Mesendoderm (in vitro differentiated cells): Measurements from ENCODE around the gene KDM5C. TPM values are rescaled to one million over a fixed set of nuclear protein-coding genes. Genes with fewer than 3 reads are reported as not detected.
A peak's percentile ranks its signal among the peaks of the same experiment; 100 is the strongest.

ENCODE experiments used
- DNase-seq: peaks from one replicate; pipeline ENCODE4 v3.0.0; 2013
- H2AK5ac ChIP-seq: 2 replicates; pipeline ENCODE4 v1.6.1; 2013; ENCODE audit warnings: low read length, inconsistent platforms
- H2BK120ac ChIP-seq: 2 replicates; pipeline ENCODE4 v1.6.1; 2013; ENCODE audit warnings: low read depth, mild to moderate bottlenecking, low read length, moderate library complexity, mixed read lengths
- H2BK15ac ChIP-seq: replicated peaks from 2 replicates; pipeline ENCODE4 v1.6.1; 2013; ENCODE audit warnings: low read depth, mild to moderate bottlenecking, moderate library complexity
- H2BK5ac ChIP-seq: 2 replicates; pipeline ENCODE4 v1.6.1; 2013; ENCODE audit warnings: low read length, inconsistent platforms
- H3K18ac ChIP-seq: 2 replicates; pipeline ENCODE4 v1.6.1; 2013; ENCODE audit warnings: mild to moderate bottlenecking, low read length, mixed read lengths
- H3K23ac ChIP-seq: one replicate; pipeline ENCODE4 v1.6.1; 2013; ENCODE audit warnings: low read length
- H3K27ac ChIP-seq: 2 replicates; pipeline ENCODE4 v1.5.1; 2013; ENCODE audit warnings: low read depth, mild to moderate bottlenecking, inconsistent platforms, low read length, moderate library complexity
- H3K27me3 ChIP-seq: 2 replicates; pipeline ENCODE4 v1.6.1; 2013; ENCODE audit warnings: low read length, control low read depth, mild to moderate bottlenecking, inconsistent platforms; ENCODE audit not compliant: insufficient read depth, poor library complexity
- H3K36me3 ChIP-seq: 2 replicates; pipeline ENCODE4 v1.6.1; 2013; ENCODE audit warnings: low read length, inconsistent platforms; ENCODE audit not compliant: control insufficient read depth, insufficient read depth
- H3K4ac ChIP-seq: one replicate; pipeline ENCODE4 v1.6.1; 2013; ENCODE audit warnings: low read depth, mild to moderate bottlenecking, low read length, moderate library complexity
- H3K4me1 ChIP-seq: 2 replicates; pipeline ENCODE4 v1.6.1; 2013; ENCODE audit warnings: low read depth, low read length, inconsistent platforms; ENCODE audit not compliant: control insufficient read depth
- H3K4me2 ChIP-seq: 2 replicates; pipeline ENCODE4 v1.6.1; 2013; ENCODE audit warnings: low read length
- H3K4me3 ChIP-seq: 2 replicates; pipeline ENCODE4 v1.5.1; 2013; ENCODE audit warnings: mild to moderate bottlenecking, low read length
- H3K56ac ChIP-seq: one replicate; pipeline ENCODE4 v1.6.1; 2013; ENCODE audit warnings: low read length
- H3K79me1 ChIP-seq: 2 replicates; pipeline ENCODE4 v1.6.1; 2013; ENCODE audit warnings: low read length, inconsistent platforms
- H3K79me2 ChIP-seq: 2 replicates; pipeline ENCODE4 v1.6.1; 2013; ENCODE audit warnings: mild to moderate bottlenecking, low read length; ENCODE audit not compliant: control insufficient read depth, insufficient read depth
- H3K9ac ChIP-seq: 2 replicates; pipeline ENCODE4 v1.6.1; 2013; ENCODE audit warnings: low read length, inconsistent platforms
- H4K5ac ChIP-seq: one replicate; pipeline ENCODE4 v1.6.1; 2013; ENCODE audit warnings: low read length
- H4K8ac ChIP-seq: one replicate; pipeline ENCODE4 v1.6.1; 2013; ENCODE audit warnings: low read depth, mild to moderate bottlenecking, control low read depth, low read length, moderate library complexity
- WGBS: extraction: QIAGEN DNeasy Blood & Tissue Kit; methylation state at CpG from one replicate; pipeline ENCODE4 v1.1.7; 2013; ENCODE audit warnings: low lambda C conversion rate, missing lambda C conversion rate; ENCODE audit not compliant: insufficient coverage; ENCODE audit errors: extremely low coverage; 5-methylcytosine and 5-hydroxymethylcytosine counted together
- polyA plus RNA-seq, 2 experiments: library from polyadenylated mRNA; stranded (reverse); fragments of 200-250 nt; gene quantifications; one replicate each; pipeline ENCODE4 v1.2.3, GENCODE V29; 2013

The KDM5C gene
- 33.4 TPM for polyA plus RNA-seq (2013, experiment 1 of 2)
- polyA plus RNA-seq (2013, experiment 2 of 2), result 31.7 TPM

- Histone ChIP-seq H3K4me1 (no peaks in the 10 kb centered on the region), H3K4ac (peak within 1 kb of the TSS; percentile 72), H4K5ac (no peak within 1 kb of the TSS), H4K8ac (no peak within 1 kb of the TSS), H2BK5ac (peak within 1 kb of the TSS; percentile 14), H3K79me1 (no peaks in the 10 kb centered on the region), H3K18ac (peak within 1 kb of the TSS; percentile 76), H3K79me2 (peaks cover 40% of the 10 kb centered on the region), H3K23ac (no peak within 1 kb of the TSS), H3K4me3 (peak within 1 kb of the TSS; percentile 88), H3K27me3 (no peaks in the 10 kb centered on the region), H3K36me3 (no peaks in the 10 kb centered on the region), H2AK5ac (no peak within 1 kb of the TSS), H3K27ac (peak within 1 kb of the TSS; percentile 33), H3K56ac (peak within 1 kb of the TSS; percentile 98), H3K4me2 (peak within 1 kb of the TSS; percentile 43), H3K9ac (peak within 1 kb of the TSS; percentile 90), H2BK15ac (no peak within 1 kb of the TSS), H2BK120ac (no peak within 1 kb of the TSS)
- no CpG with 5 or more reads among the region's 67 CpGs for WGBS
- DNase-seq, result peak; percentile 95
Observed at GRCh38 chrX:53224860-53225797, at the start of gene KDM5C. Gene KDM5C, minus strand, starts transcription at chrX:53225207. Its CDS starts 318 bp downstream, at chrX:53224889.

GRCh38 chrX:53272808-53273337 lies 47.9 kb upstream of the KDM5C start:
- H3K4me2 ChIP-seq, result no peak overlapping the region
- no peaks in the 10 kb centered on the region for H3K4me1 ChIP-seq
- no peaks in the 10 kb centered on the region for H3K79me2 ChIP-seq
- H4K5ac ChIP-seq, result no peak overlapping the region
- H3K27ac ChIP-seq, result no peak overlapping the region
- no peaks in the 10 kb centered on the region for H3K79me1 ChIP-seq
- no peaks in the 10 kb centered on the region for H3K27me3 ChIP-seq
- no peak overlapping the region for H2BK5ac ChIP-seq
- WGBS, result no CpG with 5 or more reads among the region's 8 CpGs
- no peak overlapping the region for H2BK15ac ChIP-seq
- H3K9ac ChIP-seq, result no peak overlapping the region
- H3K4ac ChIP-seq, result no peak overlapping the region
- no peak overlapping the region for H3K18ac ChIP-seq
- no peak overlapping the region for H3K4me3 ChIP-seq
- no peak overlapping the region for H2AK5ac ChIP-seq
- H2BK120ac ChIP-seq, result no peak overlapping the region
- H4K8ac ChIP-seq, result no peak overlapping the region
- no peak overlapping the region for H3K23ac ChIP-seq
- DNase-seq, result no peak
- no peaks in the 10 kb centered on the region for H3K36me3 ChIP-seq
- no peak overlapping the region for H3K56ac ChIP-seq

GRCh38 chrX:53269536-53270107 lies 44.6 kb upstream of the KDM5C start:
- Histone ChIP-seq H3K9ac (no peak overlapping the region), H3K4ac (no peak overlapping the region), H2BK120ac (no peak overlapping the region), H3K56ac (no peak overlapping the region), H3K4me2 (no peak overlapping the region), H3K4me3 (no peak overlapping the region), H2AK5ac (no peak overlapping the region), H3K79me2 (no peaks in the 10 kb centered on the region), H2BK5ac (no peak overlapping the region), H3K36me3 (no peaks in the 10 kb centered on the region), H3K79me1 (no peaks in the 10 kb centered on the region), H3K23ac (no peak overlapping the region), H3K27me3 (no peaks in the 10 kb centered on the region), H3K27ac (no peak overlapping the region), H2BK15ac (no peak overlapping the region), H4K8ac (no peak overlapping the region), H3K18ac (no peak overlapping the region), H3K4me1 (no peaks in the 10 kb centered on the region), H4K5ac (no peak overlapping the region)
- WGBS, result no CpG with 5 or more reads among the region's 14 CpGs
- no peak for DNase-seq

GRCh38 chrX:53268173-53268572 lies 43.2 kb upstream of the KDM5C start:
- Histone ChIP-seq H3K56ac (no peak overlapping the region), H2AK5ac (no peak overlapping the region), H3K9ac (no peak overlapping the region), H3K4me2 (no peak overlapping the region), H3K18ac (no peak overlapping the region), H2BK5ac (no peak overlapping the region), H3K23ac (no peak overlapping the region), H4K5ac (no peak overlapping the region), H4K8ac (no peak overlapping the region), H2BK15ac (no peak overlapping the region), H3K79me2 (no peaks in the 10 kb centered on the region), H3K36me3 (no peaks in the 10 kb centered on the region), H3K4me3 (no peak overlapping the region), H2BK120ac (no peak overlapping the region), H3K4ac (no peak overlapping the region), H3K27me3 (no peaks in the 10 kb centered on the region), H3K27ac (no peak overlapping the region), H3K4me1 (no peaks in the 10 kb centered on the region), H3K79me1 (no peaks in the 10 kb centered on the region)
- WGBS, result no CpG with 5 or more reads among the region's 7 CpGs
- no peak for DNase-seq

GRCh38 chrX:53266914-53267313 lies 41.9 kb upstream of the KDM5C start:
- no peak overlapping the region for H3K4me3 ChIP-seq
- no peak for DNase-seq
- no peak overlapping the region for H3K9ac ChIP-seq
- H3K79me1 ChIP-seq, result no peaks in the 10 kb centered on the region
- no peak overlapping the region for H4K8ac ChIP-seq
- no peaks in the 10 kb centered on the region for H3K27me3 ChIP-seq
- H3K18ac ChIP-seq, result no peak overlapping the region
- H4K5ac ChIP-seq, result no peak overlapping the region
- no peak overlapping the region for H3K4me2 ChIP-seq
- no peaks in the 10 kb centered on the region for H3K79me2 ChIP-seq
- H3K23ac ChIP-seq, result no peak overlapping the region
- no peak overlapping the region for H2BK15ac ChIP-seq
- H3K4me1 ChIP-seq, result no peaks in the 10 kb centered on the region
- H3K4ac ChIP-seq, result no peak overlapping the region
- H2BK120ac ChIP-seq, result no peak overlapping the region
- no peaks in the 10 kb centered on the region for H3K36me3 ChIP-seq
- no peak overlapping the region for H3K27ac ChIP-seq
- no CpG with 5 or more reads among the region's 11 CpGs for WGBS
- H2BK5ac ChIP-seq, result no peak overlapping the region
- no peak overlapping the region for H2AK5ac ChIP-seq
- H3K56ac ChIP-seq, result no peak overlapping the region
